Panc1 (cell line): ENCODE data around the gene CLEC17A. TPM values are rescaled to one million over a fixed set of nuclear protein-coding genes. Genes with fewer than 3 reads are reported as not detected.

Source experiments
- ATAC-seq: fragments of 200-7000 bp; cut with Tn5 transposase; 2 replicates; pipeline ENCODE4 v1.9.1; 2020; ENCODE audit warnings: mild to moderate bottlenecking, moderate library complexity
- BruUV-seq: library from RNA; stranded (reverse); fragments of 400-500 nt; replicated peaks from 2 replicates; lab custom pipeline; 2021; lab: Mats Ljungman, UMichigan
- CTCF ChIA-PET: fragments of 300-600 bp; sonication (Branson Sonifier 250); formaldehyde crosslinking; loops from one replicate; lab custom pipeline; 2022; ENCODE audit warnings: antibody characterized with exemption; lab: Charles Lee
- POLR2A ChIA-PET: fragments of 300-600 bp; sonication (Branson Sonifier 250); formaldehyde crosslinking; loops from one replicate; lab custom pipeline; 2022; ENCODE audit warnings: antibody characterized with exemption; lab: Charles Lee
- DNase-seq: peaks from one replicate; pipeline ENCODE4 v3.0.0-alpha.2; 2010; ENCODE audit warnings: low read depth, low spot score
- H3K27ac ChIP-seq: 2 replicates; pipeline ENCODE4 v1.5.1; 2011; ENCODE audit warnings: mild to moderate bottlenecking, low read length, inconsistent platforms
- H3K27me3 ChIP-seq: fragments of 200-500 bp; sonication (Bioruptor generic); 2 replicates; pipeline ENCODE4 v1.6.0; 2014; ENCODE audit warnings: low read length, inconsistent platforms; ENCODE audit not compliant: control insufficient read depth, insufficient read depth
- H3K36me3 ChIP-seq: fragments of 200-500 bp; sonication (Bioruptor generic); 2 replicates; pipeline ENCODE4 v1.5.1; 2014; ENCODE audit warnings: inconsistent platforms, mild to moderate bottlenecking, low read length, moderate library complexity; ENCODE audit not compliant: control insufficient read depth, insufficient read depth
- H3K4me1 ChIP-seq: 2 replicates; pipeline ENCODE4 v1.5.1; 2011; ENCODE audit warnings: inconsistent platforms, mild to moderate bottlenecking, low read length, moderate library complexity; ENCODE audit not compliant: control insufficient read depth, insufficient read depth
- H3K4me3 ChIP-seq, 2 experiments: 2 replicates each; pipeline ENCODE4 v1.5.1; 2011 to 2012; ENCODE audit warnings: low read depth in 2 of 2, low read length in 2 of 2, mild to moderate bottlenecking in 2 of 2, inconsistent platforms in 1 of 2, moderate library complexity in 1 of 2
- H3K9me3 ChIP-seq: fragments of 200-500 bp; sonication (Bioruptor generic); 2 replicates; pipeline ENCODE4 v1.5.1; 2014; ENCODE audit warnings: low read depth, mild to moderate bottlenecking, inconsistent platforms, low read length, moderate library complexity; ENCODE audit not compliant: control insufficient read depth, insufficient read depth
- POLR2AphosphoS5 ChIP-seq: IDR thresholded peaks from 2 replicates; pipeline ENCODE4 v1.6.1; 2012; ENCODE audit warnings: mild to moderate bottlenecking, low read depth, low read length, moderate library complexity
- SIN3A ChIP-seq: IDR thresholded peaks from 2 replicates; pipeline ENCODE4 v1.6.1; 2012; ENCODE audit warnings: low read depth, mild to moderate bottlenecking, low read length, moderate library complexity, borderline replicate concordance; ENCODE audit not compliant: insufficient read depth
- TCF7L2 ChIP-seq: IDR thresholded peaks from 2 replicates; pipeline ENCODE4 v1.6.1; 2011; ENCODE audit warnings: mild to moderate bottlenecking, low read depth, low read length, inconsistent platforms
- in situ Hi-C: cut with HindIII; loops from 2 replicates; pipeline ENCODE4 v1.10.0; 2016; ENCODE audit warnings: low sequenced_read_pairs, low pct_unique_long_range_greater_than_20kb
- intact Hi-C: fragments of 100-400 bp; cut with micrococcal nuclease; formaldehyde crosslinking; loops from one replicate; pipeline ENCODE4 v1.10.0; 2022; ENCODE audit not compliant: unreplicated experiment
- total RNA-seq: library from RNA; stranded (reverse); gene quantifications from one replicate; pipeline ENCODE4 v1.2.1, GENCODE V29; 2021; ENCODE audit not compliant: unreplicated experiment
- TF ChIP-seq, protein P1 (sequence below): fragments of 450-650 bp; IDR thresholded peaks from 2 replicates; pipeline ENCODE4 v1.5.1; 2017; ENCODE audit warnings: mild to moderate bottlenecking
- TF ChIP-seq, protein P2 (sequence below), 2 experiments: IDR thresholded peaks; 2 replicates each; pipeline ENCODE4 v1.6.1; 2011 to 2012; ENCODE audit warnings: low read depth in 2 of 2, control low read depth in 1 of 2, low read length in 1 of 2, mild to moderate bottlenecking in 1 of 2, moderate library complexity in 1 of 2; ENCODE audit not compliant: insufficient read depth in 1 of 2

Gene CLEC17A
- total RNA-seq, 1 experiment from 2014 or later = not detected

DNA sequence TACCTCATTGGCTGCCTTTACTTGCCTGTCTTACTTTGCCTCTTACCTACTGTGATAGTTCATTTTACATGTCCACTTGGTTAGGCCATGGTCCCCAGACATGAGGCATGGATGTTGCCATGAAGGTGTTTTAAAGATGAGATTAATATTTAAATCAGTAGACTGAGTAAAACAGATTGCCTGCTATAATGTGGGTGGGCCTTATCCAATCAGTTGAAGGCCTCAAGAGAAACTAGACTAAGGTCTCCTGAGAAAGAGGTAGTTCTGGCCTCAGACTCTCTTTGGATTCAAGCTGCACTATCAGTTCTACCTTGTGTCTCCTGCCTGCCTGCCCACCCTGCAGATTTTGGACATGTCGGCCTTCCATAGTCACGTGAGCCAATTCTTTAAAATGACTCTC is 65.6 kb downstream of the CLEC17A start:
- in situ Hi-C loops (no loop called here), intact Hi-C loops (no loop called here)
- Histone ChIP-seq H3K36me3 (no peaks in the 10 kb centered on the region), H3K27me3 (no peaks in the 10 kb centered on the region), H3K4me3 (no peak overlapping the region), H3K4me1 (no peaks in the 10 kb centered on the region), H3K9me3 (no peaks in the 10 kb centered on the region), H3K27ac (no peak overlapping the region)
- TF ChIP-seq, protein P1, sequence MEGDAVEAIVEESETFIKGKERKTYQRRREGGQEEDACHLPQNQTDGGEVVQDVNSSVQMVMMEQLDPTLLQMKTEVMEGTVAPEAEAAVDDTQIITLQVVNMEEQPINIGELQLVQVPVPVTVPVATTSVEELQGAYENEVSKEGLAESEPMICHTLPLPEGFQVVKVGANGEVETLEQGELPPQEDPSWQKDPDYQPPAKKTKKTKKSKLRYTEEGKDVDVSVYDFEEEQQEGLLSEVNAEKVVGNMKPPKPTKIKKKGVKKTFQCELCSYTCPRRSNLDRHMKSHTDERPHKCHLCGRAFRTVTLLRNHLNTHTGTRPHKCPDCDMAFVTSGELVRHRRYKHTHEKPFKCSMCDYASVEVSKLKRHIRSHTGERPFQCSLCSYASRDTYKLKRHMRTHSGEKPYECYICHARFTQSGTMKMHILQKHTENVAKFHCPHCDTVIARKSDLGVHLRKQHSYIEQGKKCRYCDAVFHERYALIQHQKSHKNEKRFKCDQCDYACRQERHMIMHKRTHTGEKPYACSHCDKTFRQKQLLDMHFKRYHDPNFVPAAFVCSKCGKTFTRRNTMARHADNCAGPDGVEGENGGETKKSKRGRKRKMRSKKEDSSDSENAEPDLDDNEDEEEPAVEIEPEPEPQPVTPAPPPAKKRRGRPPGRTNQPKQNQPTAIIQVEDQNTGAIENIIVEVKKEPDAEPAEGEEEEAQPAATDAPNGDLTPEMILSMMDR = no peak
- TF ChIP-seq TCF7L2 = no peak
- TF ChIP-seq POLR2AphosphoS5 = no peak
- TF ChIP-seq SIN3A = no peak
- TF ChIP-seq, protein P2, sequence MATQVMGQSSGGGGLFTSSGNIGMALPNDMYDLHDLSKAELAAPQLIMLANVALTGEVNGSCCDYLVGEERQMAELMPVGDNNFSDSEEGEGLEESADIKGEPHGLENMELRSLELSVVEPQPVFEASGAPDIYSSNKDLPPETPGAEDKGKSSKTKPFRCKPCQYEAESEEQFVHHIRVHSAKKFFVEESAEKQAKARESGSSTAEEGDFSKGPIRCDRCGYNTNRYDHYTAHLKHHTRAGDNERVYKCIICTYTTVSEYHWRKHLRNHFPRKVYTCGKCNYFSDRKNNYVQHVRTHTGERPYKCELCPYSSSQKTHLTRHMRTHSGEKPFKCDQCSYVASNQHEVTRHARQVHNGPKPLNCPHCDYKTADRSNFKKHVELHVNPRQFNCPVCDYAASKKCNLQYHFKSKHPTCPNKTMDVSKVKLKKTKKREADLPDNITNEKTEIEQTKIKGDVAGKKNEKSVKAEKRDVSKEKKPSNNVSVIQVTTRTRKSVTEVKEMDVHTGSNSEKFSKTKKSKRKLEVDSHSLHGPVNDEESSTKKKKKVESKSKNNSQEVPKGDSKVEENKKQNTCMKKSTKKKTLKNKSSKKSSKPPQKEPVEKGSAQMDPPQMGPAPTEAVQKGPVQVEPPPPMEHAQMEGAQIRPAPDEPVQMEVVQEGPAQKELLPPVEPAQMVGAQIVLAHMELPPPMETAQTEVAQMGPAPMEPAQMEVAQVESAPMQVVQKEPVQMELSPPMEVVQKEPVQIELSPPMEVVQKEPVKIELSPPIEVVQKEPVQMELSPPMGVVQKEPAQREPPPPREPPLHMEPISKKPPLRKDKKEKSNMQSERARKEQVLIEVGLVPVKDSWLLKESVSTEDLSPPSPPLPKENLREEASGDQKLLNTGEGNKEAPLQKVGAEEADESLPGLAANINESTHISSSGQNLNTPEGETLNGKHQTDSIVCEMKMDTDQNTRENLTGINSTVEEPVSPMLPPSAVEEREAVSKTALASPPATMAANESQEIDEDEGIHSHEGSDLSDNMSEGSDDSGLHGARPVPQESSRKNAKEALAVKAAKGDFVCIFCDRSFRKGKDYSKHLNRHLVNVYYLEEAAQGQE (IDR thresholded peaks at IDR 0.05; ENCODE audit: insufficient read depth in 1 of 2, low read depth in 2 of 2, low read length in 1 of 2) = no peak
- ChIA-PET POLR2A (no interaction called here), CTCF (no interaction called here)
- no peak for ATAC-seq
- BruUV-seq = no TSS peak
- no peak for DNase-seq

DNA sequence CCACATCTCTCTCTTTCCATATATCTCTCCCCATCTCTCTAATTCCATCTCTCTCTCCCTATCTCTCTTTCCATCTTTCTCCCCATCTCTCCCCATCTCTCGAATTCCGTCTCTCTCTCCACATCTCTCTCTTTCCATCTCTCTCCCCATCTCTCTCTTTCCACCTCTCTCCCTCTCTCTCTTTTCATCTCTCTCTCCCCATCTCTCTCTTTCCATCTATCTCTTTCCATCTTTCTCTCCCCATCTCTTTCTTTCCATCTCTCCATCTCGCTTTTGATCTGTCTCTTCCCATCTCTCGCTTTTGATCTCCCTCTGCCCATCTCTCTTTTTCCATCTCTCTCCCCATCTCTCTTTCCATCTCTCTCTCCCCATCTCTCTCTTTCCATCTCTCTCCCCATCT is 66.1 kb downstream of the CLEC17A start:
- POLR2A ChIA-PET = no interaction called here
- Histone ChIP-seq H3K4me3 (no peak overlapping the region), H3K27me3 (no peaks in the 10 kb centered on the region), H3K36me3 (no peaks in the 10 kb centered on the region), H3K4me1 (no peaks in the 10 kb centered on the region), H3K9me3 (no peaks in the 10 kb centered on the region), H3K27ac (no peak overlapping the region)
- CTCF ChIA-PET = no interaction called here
- in situ Hi-C loops = no loop called here
- intact Hi-C loops = no loop called here
- no peak for DNase-seq
- TF ChIP-seq TCF7L2 (no peak), POLR2AphosphoS5 (no peak), SIN3A (no peak)
- TF ChIP-seq, protein P2 (IDR thresholded peaks at IDR 0.05; ENCODE audit: insufficient read depth in 1 of 2, low read depth in 2 of 2, low read length in 1 of 2) = no peak
- TF ChIP-seq, protein P1 = no peak
- BruUV-seq = no TSS peak
- no peak for ATAC-seq
